Activated T-helper 9 cell treated with anti-CD3 and anti-CD28 coated beads, Interleukin-2, amount 50 U/mL, for 16 hours (primary cell): ENCODE data around the gene ANKRD18B.
"Not testable (repeated sequence)": the region's sequence is repeated elsewhere in the genome, so short reads cannot be mapped to it uniquely, and the experiment has no call there.

Experiments
- DNase-seq: peaks from one replicate; pipeline ENCODE4 v3.0.0-alpha.2; 2020; ENCODE audit warnings: low read depth

Gene ANKRD18B

DNA sequence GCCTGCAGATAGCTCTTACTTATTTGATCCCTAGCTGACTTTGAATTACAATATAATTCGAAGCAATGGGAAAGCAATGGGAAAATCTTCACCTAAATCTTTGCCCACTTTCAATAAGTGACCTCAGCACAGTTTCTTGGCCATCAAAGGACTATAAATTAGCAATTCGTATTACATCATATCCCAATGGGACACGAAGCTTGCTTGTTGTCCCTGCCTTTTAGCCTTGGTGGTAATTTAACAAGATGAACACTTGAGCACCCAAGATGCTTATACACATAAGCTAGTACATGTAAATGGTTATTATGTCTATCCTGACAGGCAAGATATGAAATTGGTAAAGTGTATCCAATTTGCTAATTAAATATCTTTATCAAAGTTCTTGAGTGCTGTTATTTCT is 9.9 kb downstream of the ANKRD18B start:
- DNase-seq = not testable (repeated sequence)

DNA sequence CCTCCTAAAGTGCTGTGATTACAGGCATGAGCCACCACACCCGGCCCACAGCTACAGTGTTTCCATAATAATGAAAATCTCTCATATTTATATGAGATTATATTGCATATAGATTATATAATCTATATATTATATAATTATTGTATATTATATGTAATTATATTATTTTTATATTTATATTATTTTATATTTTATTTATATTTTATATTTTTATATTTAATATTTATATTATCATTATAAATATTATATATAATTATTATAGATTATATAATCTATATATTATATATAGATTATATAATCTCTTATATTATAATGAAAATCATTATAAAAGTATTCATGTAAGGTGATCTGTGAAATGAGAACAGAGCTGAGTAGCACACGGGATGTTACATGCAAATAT is 11.5 kb downstream of the ANKRD18B start:
- no peak for DNase-seq

DNA sequence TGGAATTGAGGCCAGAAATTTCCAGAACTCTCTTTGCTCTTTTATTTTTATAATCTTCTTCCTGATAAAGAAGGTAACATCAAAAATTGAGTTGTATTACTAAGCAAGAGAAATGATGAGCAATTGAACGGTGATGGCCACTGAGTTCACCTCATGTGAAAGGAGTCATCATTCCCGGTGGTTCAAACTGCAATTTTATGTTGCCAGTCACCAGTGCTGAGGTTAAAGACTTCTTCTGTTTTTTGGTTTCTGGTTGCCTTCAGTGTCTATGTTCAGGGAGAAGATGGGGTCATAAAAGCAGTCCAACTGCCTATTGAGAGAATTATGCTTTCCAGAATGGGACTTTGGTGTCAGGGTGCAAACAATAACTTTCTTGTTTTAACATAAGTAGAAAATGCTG is 19.4 kb downstream of the ANKRD18B start:
- DNase-seq = not testable (repeated sequence)

DNA sequence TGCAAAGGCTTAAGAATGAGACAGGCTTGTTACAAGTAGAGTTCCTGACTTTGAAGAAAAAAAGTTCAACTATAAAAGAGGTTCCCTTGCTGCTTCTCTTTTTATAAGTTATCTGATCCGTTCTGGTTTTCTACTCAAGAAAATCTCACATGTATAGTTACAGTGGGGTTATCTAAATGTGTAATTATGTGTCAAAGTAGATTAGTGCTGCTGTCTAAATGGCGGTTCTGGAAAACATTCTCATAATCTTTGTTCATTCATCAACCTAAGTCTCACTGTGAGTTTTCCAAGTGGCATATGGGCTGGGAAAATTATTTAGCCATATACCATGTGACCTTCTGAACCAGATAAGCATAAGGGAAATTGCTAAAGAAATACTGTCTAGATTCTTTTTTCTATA is 21.7 kb downstream of the ANKRD18B start:
- DNase-seq = not testable (repeated sequence)

DNA sequence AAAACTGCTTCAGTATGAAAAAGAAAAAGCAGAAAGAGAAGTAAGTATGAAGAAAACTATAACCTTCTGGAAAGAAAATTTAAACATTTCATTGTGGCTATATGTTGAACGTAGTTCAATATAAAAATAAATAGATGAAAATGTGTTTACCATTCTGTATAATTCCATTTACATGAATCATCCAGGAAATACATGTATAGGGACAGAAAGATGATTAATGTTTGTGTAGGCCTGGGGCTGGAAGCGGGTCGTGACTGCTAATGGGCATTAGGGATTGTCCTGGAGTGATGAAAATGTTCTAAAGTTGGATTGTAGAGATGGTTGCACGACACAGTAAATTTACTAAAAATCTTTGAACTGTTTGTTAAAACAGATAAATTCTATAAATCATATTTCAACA is 24.8 kb downstream of the ANKRD18B start:
- DNase-seq = not testable (repeated sequence)

DNA sequence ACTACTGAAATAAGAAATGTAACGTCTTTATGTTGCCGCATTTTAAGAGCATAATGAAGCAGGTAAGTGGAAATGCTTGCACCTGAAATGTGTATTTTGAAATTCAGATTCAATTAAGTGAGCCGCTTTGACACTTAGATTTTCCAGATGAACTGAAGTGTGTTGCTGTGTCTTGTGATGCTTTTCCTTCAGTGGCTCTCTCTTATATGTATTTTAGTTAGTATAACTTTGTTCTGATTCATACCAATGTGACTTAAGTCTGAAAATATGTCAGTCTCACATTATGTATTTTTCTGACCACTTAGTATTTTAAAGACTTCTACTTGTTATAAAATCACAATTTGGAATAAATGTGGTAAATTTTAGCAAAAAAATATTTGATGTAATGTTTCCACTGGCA is 25.4 kb downstream of the ANKRD18B start:
- not testable (repeated sequence) for DNase-seq

DNA sequence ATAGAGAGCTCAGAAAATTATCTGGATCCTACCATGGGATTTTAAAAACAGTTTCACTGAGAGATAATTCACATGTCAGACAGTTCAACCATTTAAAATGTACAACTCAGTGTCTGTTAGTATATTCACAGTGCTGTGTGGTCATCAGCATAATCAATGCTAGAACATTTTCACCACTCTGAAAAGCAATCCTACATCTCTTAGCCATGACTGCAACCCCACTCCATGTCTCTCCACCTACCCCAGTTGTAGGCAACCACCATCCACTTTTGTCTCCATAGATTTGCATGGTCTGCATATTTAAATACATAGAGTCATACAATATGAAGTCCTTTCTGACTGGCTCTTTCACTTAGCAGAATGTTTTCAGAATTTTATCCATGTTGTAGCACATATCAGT is 27.1 kb downstream of the ANKRD18B start:
- not testable (repeated sequence) for DNase-seq

DNA sequence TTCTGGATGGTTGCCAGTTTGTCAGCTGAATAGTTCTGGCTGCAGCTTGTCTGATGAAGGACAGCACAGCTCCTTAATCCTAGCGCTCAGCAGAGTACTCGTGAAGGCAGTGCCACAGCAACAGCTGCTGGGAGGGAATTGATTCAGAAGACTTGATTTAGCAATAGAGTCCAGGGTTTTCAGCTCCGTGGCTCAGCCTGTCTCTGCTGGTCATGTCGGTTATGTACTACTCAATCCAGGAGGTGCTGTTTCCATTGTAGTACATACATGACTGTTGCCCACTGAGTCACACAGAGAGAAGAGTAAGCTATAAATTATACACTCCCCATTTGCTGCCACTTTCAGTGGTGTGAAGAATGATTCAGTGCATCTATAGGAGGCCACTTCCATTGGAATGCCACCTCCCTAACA is 28.3 kb downstream of the ANKRD18B start:
- not testable (repeated sequence) for DNase-seq

DNA sequence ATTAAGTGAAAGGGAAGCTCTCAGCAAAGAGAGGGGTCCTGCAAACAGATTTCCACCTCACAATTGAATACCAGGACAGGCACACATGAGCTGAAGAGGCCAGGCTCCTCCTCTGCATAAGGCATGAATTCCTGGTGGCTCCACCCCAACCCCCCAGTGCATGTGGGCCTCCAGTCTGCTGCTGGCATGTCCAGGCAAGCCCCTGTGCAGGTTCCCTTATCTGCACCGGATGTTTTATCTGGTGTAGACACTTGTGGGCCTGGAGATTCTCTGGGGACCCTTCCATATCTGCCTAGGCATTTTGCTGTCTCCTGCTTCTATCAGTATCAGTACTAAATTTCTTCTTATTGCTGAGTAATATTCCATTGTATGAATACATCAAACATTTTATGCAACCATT is 36.2 kb downstream of the ANKRD18B start:
- not testable (repeated sequence) for DNase-seq

DNA sequence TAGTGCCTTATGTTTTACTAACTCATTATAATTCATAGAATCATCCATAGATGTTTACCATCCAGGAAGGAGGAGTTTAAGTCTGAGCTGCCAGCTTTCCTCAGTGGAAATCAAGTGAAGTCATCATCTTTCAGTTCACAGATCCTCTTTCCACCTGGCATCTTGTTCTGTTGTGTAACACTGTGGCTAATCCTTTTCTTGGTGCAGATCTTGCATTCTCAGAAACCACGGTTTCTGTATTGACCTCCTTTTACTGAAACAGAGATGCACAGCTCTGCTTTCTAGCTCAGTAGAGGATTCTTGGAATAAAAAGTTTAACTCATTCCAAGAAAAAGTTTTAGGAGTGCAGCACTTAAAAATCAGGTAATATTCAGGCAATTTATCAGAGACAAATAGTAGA is 38.1 kb downstream of the ANKRD18B start:
- not testable (repeated sequence) for DNase-seq

DNA sequence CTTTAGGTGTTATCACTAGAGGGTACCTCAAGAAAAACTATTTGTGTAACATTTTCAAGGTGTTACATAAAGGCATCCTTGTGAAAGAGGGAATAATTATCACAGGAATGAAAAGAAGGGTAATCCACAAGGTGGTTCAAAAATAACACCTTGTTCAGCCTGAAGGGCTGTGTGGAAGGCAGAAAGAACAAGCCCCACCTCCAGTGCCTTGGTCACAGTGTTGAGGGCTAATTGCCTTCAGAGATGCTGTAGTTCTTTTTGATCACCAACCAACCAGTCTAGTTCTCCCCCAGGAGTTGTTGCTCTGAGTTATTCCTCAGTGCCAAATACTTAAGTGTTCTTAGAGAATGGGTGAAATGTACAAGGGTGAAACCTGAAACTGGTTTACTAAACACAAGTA is 43.7 kb downstream of the ANKRD18B start:
- not testable (repeated sequence) for DNase-seq

DNA sequence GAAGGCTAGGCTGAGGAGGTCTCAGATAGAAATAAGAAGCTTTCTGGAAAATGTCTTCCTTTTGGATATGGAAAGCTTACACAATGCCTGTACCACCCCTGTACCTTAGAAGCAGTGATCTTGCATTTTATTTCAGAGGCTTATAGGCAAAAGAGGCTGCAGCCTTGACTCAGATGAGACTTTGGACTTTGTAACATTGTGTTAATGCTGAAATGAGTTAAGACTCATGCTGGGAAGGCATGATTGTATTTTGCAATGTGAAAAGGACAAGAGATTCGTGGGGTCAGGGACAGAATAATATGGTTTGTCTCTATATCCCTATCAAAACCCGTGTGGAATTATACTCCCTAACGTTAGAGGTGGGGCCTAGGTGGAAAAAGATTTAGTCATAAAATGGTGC is 53.7 kb downstream of the ANKRD18B start:
- DNase-seq = not testable (repeated sequence)

DNA sequence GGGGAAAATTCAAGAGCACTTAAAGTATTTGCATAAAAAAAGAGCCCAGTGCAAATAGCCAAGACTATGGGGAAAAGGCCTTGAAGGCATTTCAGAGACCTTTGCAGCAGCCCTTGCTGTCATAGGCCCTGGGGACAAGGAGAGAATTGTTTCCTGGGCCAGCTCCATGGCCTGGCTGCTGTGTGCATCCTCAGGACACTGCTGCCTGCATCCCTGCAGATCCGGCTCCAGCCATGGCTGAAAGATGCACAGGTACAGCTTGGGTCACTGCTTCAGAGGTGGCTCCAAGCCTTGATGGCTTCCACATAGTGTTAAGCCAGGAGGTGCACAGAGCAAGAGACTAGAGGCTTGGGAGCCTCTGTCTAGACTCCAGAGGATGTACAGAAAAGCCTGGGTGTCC is 55.9 kb downstream of the ANKRD18B start:
- not testable (repeated sequence) for DNase-seq

DNA sequence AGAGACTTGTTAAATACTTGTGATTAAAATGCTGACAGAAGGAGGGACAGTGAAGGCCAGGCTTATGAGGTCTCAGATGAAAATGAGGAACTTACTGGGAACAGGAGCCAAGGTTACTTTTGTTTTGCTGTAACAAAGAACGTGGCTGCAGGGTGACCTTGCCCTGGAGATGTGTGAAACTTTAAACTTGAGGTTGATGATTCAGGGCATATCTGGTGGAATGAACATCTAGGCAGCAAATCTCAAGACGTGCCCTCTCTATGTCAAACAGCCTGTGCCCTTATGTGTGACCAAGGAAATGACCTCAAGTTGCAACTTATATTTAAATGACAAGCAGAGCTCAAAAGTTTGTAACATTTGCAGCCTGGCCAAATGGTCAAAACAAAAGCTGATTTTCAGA is 58.6 kb downstream of the ANKRD18B start:
- not testable (repeated sequence) for DNase-seq

DNA sequence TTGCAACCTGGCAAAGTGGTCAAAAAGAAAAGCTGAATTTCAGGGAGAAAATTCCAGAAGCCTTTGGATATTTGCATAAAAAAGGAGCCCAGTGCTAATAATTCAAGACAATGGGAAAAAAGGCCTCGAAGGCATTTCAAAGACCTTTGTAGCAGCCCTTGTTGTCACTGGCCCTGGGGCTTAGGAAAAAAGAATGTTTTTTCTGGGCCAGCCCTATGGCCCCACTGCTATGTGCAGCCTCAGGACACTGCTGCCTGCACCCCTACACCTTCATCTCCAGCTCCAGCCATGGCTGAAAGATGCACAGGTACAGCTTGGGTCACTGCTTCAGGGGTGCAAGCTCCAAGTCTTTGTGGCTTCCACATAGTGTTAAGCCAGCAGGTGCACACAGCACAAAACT is 62.1 kb downstream of the ANKRD18B start:
- not testable (repeated sequence) for DNase-seq

DNA sequence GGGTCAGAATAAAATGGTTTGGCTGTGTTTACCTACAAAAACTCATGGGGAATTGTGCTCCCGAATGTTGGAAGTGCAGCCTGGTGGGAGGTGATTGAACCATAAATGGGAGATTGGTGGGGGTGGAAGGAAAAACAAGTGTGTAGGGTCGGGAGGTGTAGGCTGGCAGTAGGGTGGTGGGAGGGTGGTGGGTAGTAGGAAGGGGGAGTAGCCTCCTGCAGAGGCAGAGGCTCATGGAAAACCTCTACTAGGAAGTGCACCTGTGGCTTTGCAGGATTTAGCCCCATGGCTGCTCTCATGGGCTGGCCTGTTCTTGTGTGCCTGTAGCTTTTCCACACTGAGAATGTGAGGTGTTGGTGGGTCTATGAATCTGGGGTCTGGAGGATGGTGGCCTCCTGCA is 63.7 kb downstream of the ANKRD18B start:
- not testable (repeated sequence) for DNase-seq

DNA sequence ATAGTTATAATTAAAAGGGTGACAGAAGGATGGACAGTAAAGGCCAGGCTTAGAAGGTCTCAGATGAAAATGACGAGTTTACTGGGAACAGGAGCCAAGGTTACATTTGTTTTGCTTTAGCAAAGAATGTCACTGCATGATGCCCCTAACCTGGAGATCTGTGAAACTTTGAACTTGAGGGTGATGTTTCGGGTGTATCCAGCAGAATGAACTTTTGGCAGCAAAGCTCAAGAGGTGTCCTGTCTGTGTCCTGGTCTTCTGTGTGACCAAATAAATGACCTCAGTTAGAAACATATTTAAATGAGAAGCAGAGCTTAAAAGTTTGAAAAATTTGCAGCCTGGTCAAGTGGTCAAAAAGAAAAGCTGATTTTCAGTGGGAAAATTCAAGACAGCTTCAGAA is 64.8 kb downstream of the ANKRD18B start:
- DNase-seq = not testable (repeated sequence)

DNA sequence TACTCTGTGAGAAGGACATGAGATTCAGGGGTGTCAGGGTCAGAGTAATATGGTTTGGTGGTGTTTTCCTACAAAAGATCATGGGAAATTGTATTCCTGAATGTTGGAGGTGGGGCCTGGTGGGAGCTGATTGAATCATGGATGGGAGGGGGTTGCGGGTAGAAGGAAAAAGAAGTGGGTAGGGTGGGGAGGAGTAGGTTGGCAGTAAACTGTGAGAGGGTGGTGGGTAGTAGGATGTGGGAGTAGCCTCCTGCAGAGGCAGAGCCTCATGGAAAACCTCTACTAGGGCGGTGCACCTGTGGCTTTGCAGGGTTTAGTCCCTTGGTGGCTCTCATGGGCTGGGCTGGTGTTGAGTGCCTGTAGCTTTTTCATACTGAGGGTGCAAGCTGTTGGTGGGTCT is 66.8 kb downstream of the ANKRD18B start:
- DNase-seq = not testable (repeated sequence)

DNA sequence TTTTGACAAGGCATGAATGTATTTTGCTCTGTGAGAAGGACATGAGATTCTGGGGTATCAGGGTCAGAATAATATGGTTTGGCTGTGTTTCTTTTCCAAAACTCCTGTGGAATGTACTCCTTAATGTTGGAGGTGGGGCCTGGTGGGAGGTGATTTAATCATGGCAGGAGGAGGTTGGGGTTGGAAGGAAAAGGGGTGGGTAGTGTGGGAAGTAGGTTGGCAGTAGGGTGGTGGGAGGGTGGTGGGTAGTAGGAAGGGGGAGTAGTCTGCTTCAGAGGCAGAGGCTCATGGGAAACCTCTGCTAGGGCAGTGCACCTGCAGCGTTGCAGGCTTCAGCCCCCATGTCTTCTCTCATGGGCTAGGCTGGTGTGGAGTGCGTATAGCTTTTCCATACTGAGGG is 72.9 kb downstream of the ANKRD18B start:
- DNase-seq = not testable (repeated sequence)

DNA sequence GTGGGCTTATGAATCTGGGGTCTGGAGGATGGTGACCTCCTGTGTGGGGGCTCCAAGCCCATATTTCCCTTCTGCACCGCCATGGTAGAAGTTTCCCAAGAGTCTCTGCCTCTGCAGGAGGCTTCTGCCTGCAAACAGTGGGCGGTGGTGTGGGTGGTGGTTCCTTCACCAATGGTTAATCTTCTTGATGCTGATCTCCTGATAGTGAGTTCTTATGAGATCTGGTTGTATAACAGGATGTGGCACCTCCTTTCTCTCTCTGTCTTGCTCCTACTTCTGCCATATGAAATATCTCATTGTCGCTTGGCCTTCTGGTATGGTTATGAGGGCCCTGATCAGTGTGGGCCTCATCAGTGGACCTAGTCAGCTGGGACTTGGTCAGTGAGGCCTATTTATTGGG is 73.3 kb downstream of the ANKRD18B start:
- not testable (repeated sequence) for DNase-seq

DNA sequence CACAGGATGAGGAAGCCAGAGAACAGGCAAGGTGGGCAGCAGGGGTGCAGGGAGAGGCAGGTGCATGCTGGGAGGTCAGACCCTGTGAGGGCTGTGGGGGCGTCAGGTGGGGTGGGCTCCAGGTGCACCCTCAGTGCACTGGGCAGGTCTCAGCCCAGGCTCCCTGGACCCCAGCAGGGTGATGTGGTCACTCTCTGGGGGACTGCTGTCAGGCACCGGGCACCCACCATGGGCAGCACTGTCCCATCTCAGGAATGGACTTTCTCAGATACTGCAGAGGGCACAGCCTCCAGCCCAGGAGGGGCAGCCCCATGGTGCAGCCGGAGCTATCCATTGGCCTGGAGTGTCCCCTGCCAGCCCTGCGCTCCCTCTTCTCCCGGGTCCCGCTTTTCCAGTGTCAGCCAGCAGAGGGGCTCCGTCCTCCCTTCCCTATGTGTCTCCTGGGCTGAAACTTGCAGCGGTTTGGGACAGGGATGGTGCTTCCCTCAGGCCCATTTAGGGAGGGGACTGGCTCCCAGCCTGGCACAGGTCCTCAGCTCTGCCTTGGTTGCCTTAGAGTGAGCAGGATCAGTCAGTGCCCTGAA is 74.8 kb downstream of the ANKRD18B start:
- not testable (repeated sequence) for DNase-seq

DNA sequence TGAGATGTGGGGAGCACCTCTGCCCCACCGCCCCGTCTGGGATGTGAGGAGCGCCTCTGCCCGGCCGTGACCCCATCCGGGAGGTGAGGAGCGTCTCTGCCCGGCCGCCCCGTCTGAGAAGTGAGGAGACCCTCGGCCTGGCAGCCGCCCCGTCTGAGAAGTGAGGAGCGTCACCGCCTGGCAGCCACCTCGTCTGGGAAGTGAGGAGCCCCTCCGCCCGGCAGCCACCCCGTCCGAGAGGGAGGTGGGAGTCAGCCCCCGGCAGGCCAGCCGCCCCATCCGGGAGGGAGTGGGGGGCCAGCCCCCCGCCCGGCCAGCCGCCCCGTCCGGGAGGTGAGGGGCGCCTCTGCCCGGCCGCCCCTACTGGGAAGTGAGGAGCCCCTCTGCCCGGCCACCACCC is 76.9 kb downstream of the ANKRD18B start:
- DNase-seq = not testable (repeated sequence)

DNA sequence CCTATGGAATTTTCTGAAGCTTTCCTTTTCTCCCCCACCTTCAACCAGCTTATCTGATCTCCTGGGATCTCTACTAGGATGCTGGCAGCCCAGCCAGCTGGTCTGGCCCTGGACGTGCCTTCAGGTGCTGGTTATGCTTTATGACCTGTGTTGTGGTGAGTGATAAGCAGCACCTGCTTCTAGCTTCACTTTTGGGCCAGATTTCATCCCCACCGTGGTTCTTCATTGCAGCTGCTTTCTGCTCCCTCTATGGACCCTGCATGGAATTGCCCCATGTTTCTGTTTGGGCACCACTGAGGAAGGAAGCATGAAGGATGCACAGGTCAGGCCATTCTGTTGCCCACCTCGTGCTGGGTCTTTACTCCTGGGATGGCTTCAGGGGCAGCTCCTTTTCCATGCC is 80.2 kb downstream of the ANKRD18B start:
- not testable (repeated sequence) for DNase-seq

DNA sequence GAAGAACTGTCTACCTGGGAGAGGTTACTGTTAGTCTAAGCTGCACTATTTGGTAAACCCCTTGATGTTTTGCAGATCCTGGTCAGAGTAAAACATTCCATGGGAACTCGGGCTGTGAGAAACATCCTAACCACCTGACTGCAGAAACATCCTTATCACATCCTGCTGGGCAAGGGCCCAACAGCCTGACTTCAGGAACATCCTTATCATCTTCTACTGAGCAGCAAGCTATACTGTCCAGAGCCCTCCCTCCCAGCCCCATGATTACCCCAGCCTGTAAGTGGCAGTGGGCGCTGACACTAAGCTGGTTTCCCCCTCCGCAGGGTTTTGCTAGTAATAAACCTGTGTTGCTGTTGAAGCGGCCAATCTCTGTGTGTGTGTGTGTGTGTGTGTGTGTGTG is 80.9 kb downstream of the ANKRD18B start:
- DNase-seq = not testable (repeated sequence)
